Activated CD4-positive, alpha-beta memory T cell treated with anti-CD3 and anti-CD28 coated beads for 36 hours (primary cell): Measurements from ENCODE around the gene CNPPD1. TPM values are rescaled to one million over a fixed set of nuclear protein-coding genes. Genes with fewer than 3 reads are reported as not detected.
A peak's percentile ranks its signal among the peaks of the same experiment; 100 is the strongest.

Experiments used
- CTCF ChIA-PET: fragments of 350-600 bp; sonication (Branson Sonifier 250); formaldehyde crosslinking; loops from one replicate; lab custom pipeline; 2021; ENCODE audit warnings: antibody characterized with exemption, inconsistent platforms; lab: Charles Lee
- POLR2A ChIA-PET: fragments of 350-600 bp; sonication (Branson Sonifier 250); formaldehyde crosslinking; loops from one replicate; lab custom pipeline; 2021; ENCODE audit warnings: antibody characterized with exemption; lab: Charles Lee
- DNase-seq: peaks from one replicate; pipeline ENCODE4 v3.0.0-alpha.2; 2020
- H3K27ac Mint-ChIP-seq: one replicate; pipeline ENCODE4 v1.8.0; 2021; ENCODE audit warnings: mixed read lengths
- H3K27me3 Mint-ChIP-seq: one replicate; pipeline ENCODE4 v1.8.0; 2021; ENCODE audit warnings: mixed read lengths
- H3K36me3 Mint-ChIP-seq: one replicate; pipeline ENCODE4 v1.8.0; 2021; ENCODE audit warnings: mixed read lengths
- H3K4me1 Mint-ChIP-seq: one replicate; pipeline ENCODE4 v1.8.0; 2021; ENCODE audit warnings: low read depth, mixed read lengths
- H3K4me3 Mint-ChIP-seq: one replicate; pipeline ENCODE4 v1.8.0; 2021; ENCODE audit warnings: mild to moderate bottlenecking, mixed read lengths
- H3K9me3 Mint-ChIP-seq: one replicate; pipeline ENCODE4 v1.8.0; 2021; ENCODE audit warnings: mixed read lengths
- intact Hi-C: fragments of 100-400 bp; cut with micrococcal nuclease; formaldehyde crosslinking; loops from one replicate; pipeline ENCODE4 v1.15.1; 2023
- total RNA-seq, 2 experiments: library from RNA; stranded (reverse); gene quantifications; one replicate each; pipeline ENCODE4 v1.2.3, GENCODE V29; 2021

Gene CNPPD1
- total RNA-seq, 2 experiments from 2014 or later, result 42.0 to 43.4 TPM

DNA sequence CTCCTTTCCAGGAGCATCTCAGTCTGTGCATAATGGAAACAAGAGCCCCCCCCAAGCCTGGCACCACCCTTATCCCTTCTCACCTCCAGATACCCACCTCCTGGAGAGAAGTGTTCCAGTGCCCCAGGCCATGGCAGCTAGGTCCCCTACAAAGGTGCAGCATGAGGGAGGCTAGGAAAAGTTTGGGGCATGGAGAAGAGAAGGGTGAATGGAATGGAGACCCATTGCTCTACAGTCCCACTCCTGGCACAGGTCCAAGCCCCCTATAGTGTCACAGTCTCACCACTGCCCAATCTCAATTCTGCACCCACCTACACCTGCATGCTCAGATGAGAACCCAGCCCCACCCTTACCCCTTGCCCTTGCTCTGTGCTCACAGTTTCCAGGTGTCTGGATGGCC lies 7.8 kb downstream of the CNPPD1 start:
- peaks cover 14% of the 10 kb centered on the region for H3K4me1 Mint-ChIP-seq
- H3K4me3 Mint-ChIP-seq, result no peak overlapping the region
- POLR2A ChIA-PET, result no interaction called here
- no peak overlapping the region for H3K27ac Mint-ChIP-seq
- H3K36me3 Mint-ChIP-seq, result peaks cover 14% of the 10 kb centered on the region
- no peaks in the 10 kb centered on the region for H3K27me3 Mint-ChIP-seq
- DNase-seq, result no peak
- intact Hi-C loops, result no loop called here
- CTCF ChIA-PET, result interaction anchor here (4.1 kb wide), 1 partner anchor 126 kb away, joined by 17 read pairs; no protein-coding TSS in a partner anchor
- no peaks in the 10 kb centered on the region for H3K9me3 Mint-ChIP-seq

DNA sequence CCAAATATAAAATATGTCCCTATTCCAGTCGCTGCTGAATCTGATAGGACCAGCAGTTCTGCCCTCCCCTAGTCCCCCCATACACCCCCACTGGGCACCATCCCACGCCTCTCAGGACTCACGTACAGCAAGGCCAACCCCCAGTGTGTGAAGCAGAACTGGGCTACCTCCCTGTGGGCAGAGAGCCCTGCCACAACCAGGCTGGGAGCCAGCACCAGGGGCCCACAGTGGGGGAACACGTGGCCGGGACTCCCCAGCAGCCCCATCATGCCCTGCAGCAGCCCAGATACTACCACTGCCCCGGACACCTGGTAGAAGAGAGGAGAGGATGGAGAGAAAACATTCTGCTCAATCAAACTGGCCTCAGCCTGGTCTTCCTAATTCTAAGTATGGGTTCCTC lies 8.2 kb downstream of the CNPPD1 start:
- Mint-ChIP-seq H3K4me3 (no peak overlapping the region), H3K9me3 (no peaks in the 10 kb centered on the region), H3K36me3 (peaks cover 13% of the 10 kb centered on the region), H3K4me1 (peaks cover 13% of the 10 kb centered on the region), H3K27ac (no peak overlapping the region), H3K27me3 (no peaks in the 10 kb centered on the region)
- DNase-seq, result no peak
- POLR2A ChIA-PET, result no interaction called here
- CTCF ChIA-PET, result no interaction called here
- intact Hi-C loops, result no loop called here

DNA sequence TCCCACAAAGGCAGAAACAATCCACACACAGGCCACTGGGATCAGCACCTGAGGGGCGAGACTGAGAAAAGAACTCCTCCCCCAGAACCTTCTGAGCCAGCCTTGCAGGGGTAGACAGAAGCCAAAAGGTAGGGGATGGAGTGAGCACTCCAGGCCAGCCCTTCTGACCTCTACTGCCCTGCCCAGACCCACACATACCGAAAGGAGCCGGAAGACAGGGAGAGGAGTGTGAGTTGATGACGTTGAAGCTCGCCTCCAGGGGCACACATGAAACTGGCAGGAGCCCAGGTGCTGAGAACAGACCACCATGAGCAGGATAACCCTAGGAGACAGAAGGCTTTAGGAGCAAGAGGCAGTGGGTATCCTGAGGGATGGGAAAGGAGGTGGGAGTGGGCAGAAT lies 8.7 kb downstream of the CNPPD1 start:
- Mint-ChIP-seq H3K36me3 (peaks cover 10% of the 10 kb centered on the region), H3K27me3 (no peaks in the 10 kb centered on the region), H3K4me1 (peaks cover 13% of the 10 kb centered on the region), H3K4me3 (no peak overlapping the region), H3K27ac (no peak overlapping the region), H3K9me3 (no peaks in the 10 kb centered on the region)
- DNase-seq, result no peak
- intact Hi-C loops, result no loop called here
- ChIA-PET POLR2A (no interaction called here), CTCF (no interaction called here)

DNA sequence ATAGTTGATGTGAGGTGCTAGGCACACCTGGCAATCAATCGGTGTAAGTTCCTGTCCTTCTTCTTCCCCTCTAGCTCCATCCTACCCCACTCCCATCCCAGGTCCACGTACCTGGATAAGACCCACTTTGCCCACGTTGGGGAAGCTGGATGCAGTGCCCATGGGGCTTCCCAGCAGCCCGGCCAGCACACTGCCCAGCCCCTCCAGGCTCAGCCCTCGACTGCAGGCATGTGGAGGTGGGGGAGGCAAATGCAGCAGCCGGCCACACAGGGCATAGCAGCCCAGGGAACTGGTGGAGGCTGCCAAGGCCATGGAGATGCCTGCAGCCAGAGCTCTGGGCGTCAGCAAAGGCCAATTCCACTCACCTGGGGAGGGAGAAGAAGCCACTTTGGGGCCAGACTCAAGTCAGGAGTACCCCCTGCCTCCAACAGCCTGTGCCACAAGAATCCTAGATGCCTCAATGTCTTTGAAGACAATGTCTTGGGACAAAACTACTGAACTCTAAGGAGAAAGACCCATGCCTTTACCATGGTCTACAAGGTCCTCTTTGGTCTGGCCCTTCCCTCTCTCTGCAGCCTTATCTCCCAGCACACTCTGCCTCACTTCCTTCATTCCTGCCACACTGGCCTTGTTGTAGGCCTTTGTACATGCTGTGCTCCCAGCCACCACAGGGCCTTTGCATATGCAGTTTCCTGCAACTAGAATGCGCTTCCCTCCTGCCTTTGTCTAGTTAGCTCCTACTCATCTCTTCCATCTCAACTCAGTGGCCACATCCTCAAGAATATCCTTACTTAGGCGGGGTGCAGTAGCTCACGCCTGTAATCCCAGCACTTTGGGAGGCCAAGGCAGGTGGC lies 11.4 kb downstream of the CNPPD1 start:
- CTCF ChIA-PET, result interaction anchor here (1.1 to 1.8 kb wide), 5 partner anchors 11 to 130 kb away, joined by 3 to 9 read pairs (median 4); partner anchors contain the start of gene CNPPD1
- POLR2A ChIA-PET, result interaction anchor here (1.2 to 1.8 kb wide), 2 partner anchors 11 kb away, joined by 6 to 8 read pairs; partner anchors contain the start of gene CNPPD1
- peaks cover 2% of the 10 kb centered on the region for H3K36me3 Mint-ChIP-seq
- intact Hi-C loops, result no loop called here
- H3K4me3 Mint-ChIP-seq, result no peak overlapping the region
- H3K4me1 Mint-ChIP-seq, result peaks cover 8% of the 10 kb centered on the region
- H3K9me3 Mint-ChIP-seq, result no peaks in the 10 kb centered on the region
- H3K27ac Mint-ChIP-seq, result no peak overlapping the region
- no peaks in the 10 kb centered on the region for H3K27me3 Mint-ChIP-seq
- DNase-seq, result no peak

DNA sequence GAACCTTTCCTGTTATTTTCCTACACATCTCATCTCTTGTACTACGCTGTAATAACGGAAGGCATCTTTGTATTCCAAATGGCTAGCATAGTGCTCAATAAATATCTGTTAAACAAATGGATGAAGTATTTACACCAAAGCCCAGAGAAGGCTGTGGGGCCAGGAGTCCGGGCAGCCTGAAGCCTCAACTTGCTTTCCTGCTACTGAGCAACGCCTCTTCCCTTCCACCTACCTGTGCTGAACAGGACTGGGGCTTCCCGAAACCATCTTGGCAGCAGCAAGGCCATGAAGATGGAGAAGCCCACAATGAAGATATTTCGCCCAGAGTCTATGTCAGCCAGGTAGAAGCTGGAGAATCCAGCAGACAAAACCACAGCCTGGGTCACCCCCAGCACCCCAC lies 13.6 kb downstream of the CNPPD1 start:
- H3K27me3 Mint-ChIP-seq, result no peaks in the 10 kb centered on the region
- H3K27ac Mint-ChIP-seq, result no peak overlapping the region
- H3K4me1 Mint-ChIP-seq, result peaks cover 14% of the 10 kb centered on the region
- H3K9me3 Mint-ChIP-seq, result no peaks in the 10 kb centered on the region
- no peak for DNase-seq
- intact Hi-C loops, result no loop called here
- ChIA-PET POLR2A (no interaction called here), CTCF (interaction anchor here (0.9 to 1.4 kb wide), 3 partner anchors 8 to 114 kb away, joined by 3 to 4 read pairs (median 3); no protein-coding TSS in a partner anchor)
- H3K36me3 Mint-ChIP-seq, result peaks cover 2% of the 10 kb centered on the region
- no peak overlapping the region for H3K4me3 Mint-ChIP-seq

DNA sequence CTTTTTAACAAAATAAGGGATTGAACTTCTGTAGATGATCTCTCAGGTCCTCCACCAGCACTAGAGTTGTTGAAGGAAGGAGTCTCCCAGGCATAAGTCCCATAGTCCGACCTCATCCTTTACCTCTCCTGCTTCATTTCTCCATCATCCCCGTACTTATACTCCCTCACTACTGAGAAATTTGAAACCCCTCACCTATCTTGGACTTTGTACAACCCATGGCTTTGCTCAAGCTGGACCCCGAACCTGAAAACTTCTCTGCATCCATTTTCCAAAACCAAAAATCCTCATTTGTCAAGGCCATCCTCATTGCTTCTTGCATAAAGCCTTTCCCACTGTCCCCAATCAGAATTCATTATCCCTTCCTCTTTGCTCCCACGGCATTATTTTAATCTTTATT lies 15.6 kb downstream of the CNPPD1 start:
- peak overlapping the region; percentile 92 for H3K27ac Mint-ChIP-seq
- POLR2A ChIA-PET, result interaction anchor here (0.6 kb wide), 1 partner anchor 69 kb away, joined by 3 read pairs; no protein-coding TSS in a partner anchor
- H3K27me3 Mint-ChIP-seq, result no peaks in the 10 kb centered on the region
- H3K36me3 Mint-ChIP-seq, result peaks cover 6% of the 10 kb centered on the region
- no peaks in the 10 kb centered on the region for H3K9me3 Mint-ChIP-seq
- no peak for DNase-seq
- intact Hi-C loops, result no loop called here
- CTCF ChIA-PET, result interaction anchor here (1.1 to 5.4 kb wide), 2 partner anchors 10 to 137 kb away, joined by 3 to 136 read pairs; no protein-coding TSS in a partner anchor
- peaks cover 14% of the 10 kb centered on the region for H3K4me1 Mint-ChIP-seq
- H3K4me3 Mint-ChIP-seq, result peak overlapping the region; percentile 87

DNA sequence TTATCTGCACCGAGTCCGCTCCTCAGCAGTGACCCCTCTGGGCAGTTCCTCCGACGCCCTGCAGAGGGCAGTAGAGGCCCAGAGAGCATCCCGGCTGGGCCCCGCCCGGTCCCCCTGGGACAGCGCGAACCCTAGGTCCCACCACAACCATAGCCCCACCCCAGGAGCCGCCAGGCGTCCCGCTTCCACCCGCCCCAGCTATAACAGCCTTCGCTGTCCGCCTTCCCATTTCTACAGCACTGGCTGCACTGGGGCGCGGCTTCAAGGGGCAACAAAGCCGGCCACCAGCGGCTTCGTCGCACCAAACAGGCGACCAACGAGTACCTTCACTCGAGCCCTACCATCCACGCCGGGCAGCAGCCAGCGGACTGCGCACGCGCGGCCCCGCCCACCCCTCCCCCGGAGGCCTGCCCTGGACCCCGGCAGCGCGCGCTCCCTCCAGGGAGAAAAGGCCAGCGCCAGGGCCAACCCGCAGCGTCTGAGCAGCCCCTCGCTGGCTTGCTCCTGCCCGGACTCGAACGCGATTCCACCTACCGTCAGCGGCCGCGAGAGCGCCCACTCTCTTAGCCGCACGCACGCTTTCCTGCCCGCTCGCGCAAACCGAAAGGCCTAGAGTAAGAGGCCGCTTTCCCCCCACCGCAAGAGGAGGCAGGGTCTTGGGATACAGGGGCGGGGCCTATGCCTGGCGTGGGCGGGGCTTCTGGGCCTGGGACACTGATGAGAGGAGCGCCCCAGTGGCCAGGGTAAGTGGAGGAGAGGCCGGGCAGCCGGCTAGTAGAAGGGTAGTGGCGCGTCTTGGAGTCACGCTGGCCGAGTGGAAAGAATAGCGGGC lies 16.3 kb downstream of the CNPPD1 start, which contains the start of gene NHEJ1:
TSS of gene NHEJ1 (minus strand) at position 630 of the 832 bp plus-strand sequence. CDS start 2,453 bp downstream, outside the sequence.
- POLR2A ChIA-PET, result interaction anchor here (1.0 to 2.0 kb wide), 4 partner anchors 16 to 135 kb away, joined by 3 to 5 read pairs (median 4); partner anchors contain the start of genes CNPPD1 and ZFAND2B
- Mint-ChIP-seq H3K4me1 (peaks cover 14% of the 10 kb centered on the region), H3K36me3 (peaks cover 6% of the 10 kb centered on the region), H3K27ac (peak within 1 kb of the TSS; percentile 92), H3K9me3 (no peaks in the 10 kb centered on the region), H3K27me3 (no peaks in the 10 kb centered on the region), H3K4me3 (peak within 1 kb of the TSS; percentile 87)
- CTCF ChIA-PET, result interaction anchor here (1.1 to 5.4 kb wide), 20 partner anchors 11 to 284 kb away, joined by 3 to 136 read pairs (median 6); partner anchors contain the start of genes ANKZF1, ATG9A, CNPPD1 and TUBA4A
- intact Hi-C loops, result loop anchor here (1.0 kb wide), 9 partner anchors 17 to 228 kb away; partner anchors contain the start of genes DNAJB2, GLB1L, STK16 and TUBA4A
- DNase-seq, result peak; percentile 96

DNA sequence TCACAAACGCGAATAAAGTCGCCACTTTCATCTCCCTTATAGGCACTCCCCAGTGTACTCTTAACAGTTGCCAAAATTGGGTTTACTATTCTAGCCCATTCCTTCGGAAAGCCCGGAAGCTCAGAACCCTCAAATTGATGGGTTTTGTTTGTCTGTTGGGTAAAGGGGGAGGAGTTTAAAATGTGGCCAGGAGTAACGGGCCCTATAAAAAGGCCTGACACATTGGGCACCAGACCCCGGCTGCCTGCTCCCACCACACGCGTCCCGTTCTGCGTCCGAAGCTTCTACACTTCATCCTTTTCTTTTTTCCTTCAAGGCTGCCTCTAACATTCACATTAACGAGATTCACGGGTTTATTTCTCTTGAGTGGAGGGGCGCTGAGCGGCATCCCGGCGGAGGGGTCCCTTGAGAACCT lies 16.9 kb downstream of the CNPPD1 start:
- intact Hi-C loops, result loop anchor here (1.0 to 5.0 kb wide), 10 partner anchors 18 to 229 kb away; partner anchors contain the start of genes DNAJB2, GLB1L, STK16 and TUBA4A
- peaks cover 14% of the 10 kb centered on the region for H3K4me1 Mint-ChIP-seq

DNA sequence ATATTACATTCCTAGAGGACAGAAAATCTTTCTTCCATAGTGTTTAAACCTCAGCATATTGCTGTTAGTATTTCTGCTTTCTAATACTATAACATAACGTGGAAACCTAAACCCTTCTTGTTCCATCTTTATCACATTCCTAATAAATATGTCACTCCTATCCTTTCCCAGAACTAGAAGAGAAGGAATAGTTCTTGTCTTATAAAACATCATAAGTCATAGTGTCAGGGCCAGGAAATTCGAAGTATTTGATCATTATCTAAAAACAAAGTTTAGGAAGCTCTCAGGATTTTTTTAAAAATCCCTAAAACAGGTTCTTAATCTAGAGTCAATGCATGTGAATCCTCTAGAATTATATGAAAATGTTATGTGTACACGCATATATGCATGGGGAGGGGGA lies 18.1 kb downstream of the CNPPD1 start:
- ChIA-PET CTCF (interaction anchor here (1.0 to 5.4 kb wide), 21 partner anchors 13 to 282 kb away, joined by 3 to 136 read pairs (median 6); partner anchors contain the start of genes ANKZF1, ATG9A, CNPPD1 and IHH), POLR2A (interaction anchor here (1.4 to 2.0 kb wide), 2 partner anchors 96 to 137 kb away, joined by 5 to 6 read pairs; no protein-coding TSS in a partner anchor)
- Mint-ChIP-seq H3K27me3 (no peaks in the 10 kb centered on the region), H3K9me3 (no peaks in the 10 kb centered on the region), H3K4me3 (no peak overlapping the region), H3K27ac (no peak overlapping the region), H3K36me3 (peaks cover 9% of the 10 kb centered on the region), H3K4me1 (peaks cover 14% of the 10 kb centered on the region)
- intact Hi-C loops, result loop anchor here (5.0 kb wide), 1 partner anchor 41 kb away; no protein-coding TSS in a partner anchor
- DNase-seq, result no peak

More for the DNA sequence above, 16.9 kb downstream of the CNPPD1 start:
- DNase-seq, result no peak
- ChIA-PET POLR2A (interaction anchor here (1.0 to 2.0 kb wide), 4 partner anchors 17 to 136 kb away, joined by 3 to 5 read pairs (median 4); partner anchors contain the start of genes CNPPD1 and ZFAND2B), CTCF (interaction anchor here (0.7 to 5.4 kb wide), 28 partner anchors 12 to 283 kb away, joined by 3 to 136 read pairs (median 5); partner anchors contain the start of genes ANKZF1, ATG9A, CNPPD1 and IHH)
- Mint-ChIP-seq H3K9me3 (no peaks in the 10 kb centered on the region), H3K27me3 (no peaks in the 10 kb centered on the region), H3K36me3 (peaks cover 6% of the 10 kb centered on the region), H3K4me3 (peak overlapping the region; percentile 87), H3K27ac (peak overlapping the region; percentile 92)

DNA sequence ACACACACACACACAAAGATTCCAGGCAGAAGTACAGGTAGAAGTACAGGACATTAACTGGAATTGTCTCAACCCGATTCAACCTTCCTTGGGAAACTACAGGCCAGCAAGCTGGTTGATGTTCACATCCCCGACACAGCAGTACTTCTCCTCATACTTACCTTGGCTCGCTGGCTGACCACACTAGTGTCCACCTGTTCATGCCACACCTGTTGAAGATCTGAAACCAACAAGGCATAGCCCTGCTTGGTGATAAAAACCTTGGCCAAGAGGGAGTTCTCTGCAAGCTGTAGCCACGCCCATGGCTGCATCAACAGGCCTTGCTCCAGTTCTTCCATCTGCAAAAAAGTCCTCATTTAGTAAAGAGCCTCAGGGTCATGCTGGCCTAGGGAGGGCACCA lies 18.7 kb downstream of the CNPPD1 start:
- ChIA-PET CTCF (interaction anchor here (1.0 to 5.4 kb wide), 11 partner anchors 14 to 193 kb away, joined by 3 to 136 read pairs (median 14); partner anchors contain the start of gene CNPPD1), POLR2A (interaction anchor here (1.4 kb wide), 1 partner anchor 97 kb away, joined by 6 read pairs; no protein-coding TSS in a partner anchor)
- Mint-ChIP-seq H3K9me3 (no peaks in the 10 kb centered on the region), H3K4me3 (no peak overlapping the region), H3K27me3 (no peaks in the 10 kb centered on the region), H3K4me1 (peaks cover 14% of the 10 kb centered on the region), H3K27ac (no peak overlapping the region), H3K36me3 (peaks cover 12% of the 10 kb centered on the region)
- no peak for DNase-seq
- intact Hi-C loops, result loop anchor here (5.0 kb wide), 1 partner anchor 41 kb away; no protein-coding TSS in a partner anchor
